AG04450 (cell line): ENCODE data around the gene NEDD4L. TPM values are rescaled to one million over a fixed set of nuclear protein-coding genes. Genes with fewer than 3 reads are reported as not detected.

ENCODE experiments used
- CTCF ChIA-PET: fragments of 300-600, 350-600 bp; formaldehyde crosslinking; extraction: SDS; loops from one replicate; lab custom pipeline; 2022; ENCODE audit warnings: antibody characterized with exemption, inconsistent platforms; lab: Charles Lee
- POLR2A ChIA-PET: fragments of 350-600 bp; formaldehyde crosslinking; extraction: SDS; loops from one replicate; lab custom pipeline; 2021; ENCODE audit warnings: antibody characterized with exemption, inconsistent platforms; lab: Yijun Ruan, JAX
- DNase-seq: peaks from one replicate; pipeline ENCODE4 v3.0.0-alpha.2; 2011; ENCODE audit warnings: low read depth, low spot score
- H3K27ac ChIP-seq: one replicate; pipeline ENCODE4 v1.5.1; 2012; ENCODE audit warnings: low read depth, low read length, control low read depth
- H3K27me3 ChIP-seq: one replicate; pipeline ENCODE4 v1.6.0; 2012; ENCODE audit warnings: low read length; ENCODE audit not compliant: control insufficient read depth, insufficient read depth
- H3K4me3 ChIP-seq: 2 replicates; pipeline ENCODE4 v1.5.1; 2011; ENCODE audit warnings: mild to moderate bottlenecking, low read depth, low read length, control low read depth
- H3K9me3 ChIP-seq: 2 replicates; pipeline ENCODE4 v1.5.1; 2012; ENCODE audit warnings: low read length; ENCODE audit not compliant: control insufficient read depth, insufficient read depth
- polyA plus RNA-seq: library from polyadenylated mRNA; depleted of rRNA; stranded (reverse); fragments of >200 nt; gene quantifications from 2 replicates; pipeline ENCODE4 v1.2.3, GENCODE V29; 2011
- TF ChIP-seq, protein P1 (sequence below): IDR thresholded peaks from 2 replicates; pipeline ENCODE4 v1.5.1; 2011; ENCODE audit warnings: low read depth, low read length, control low read depth, inconsistent platforms

The NEDD4L gene
- polyA plus RNA-seq, 1 experiment = 15.0 TPM

DNA sequence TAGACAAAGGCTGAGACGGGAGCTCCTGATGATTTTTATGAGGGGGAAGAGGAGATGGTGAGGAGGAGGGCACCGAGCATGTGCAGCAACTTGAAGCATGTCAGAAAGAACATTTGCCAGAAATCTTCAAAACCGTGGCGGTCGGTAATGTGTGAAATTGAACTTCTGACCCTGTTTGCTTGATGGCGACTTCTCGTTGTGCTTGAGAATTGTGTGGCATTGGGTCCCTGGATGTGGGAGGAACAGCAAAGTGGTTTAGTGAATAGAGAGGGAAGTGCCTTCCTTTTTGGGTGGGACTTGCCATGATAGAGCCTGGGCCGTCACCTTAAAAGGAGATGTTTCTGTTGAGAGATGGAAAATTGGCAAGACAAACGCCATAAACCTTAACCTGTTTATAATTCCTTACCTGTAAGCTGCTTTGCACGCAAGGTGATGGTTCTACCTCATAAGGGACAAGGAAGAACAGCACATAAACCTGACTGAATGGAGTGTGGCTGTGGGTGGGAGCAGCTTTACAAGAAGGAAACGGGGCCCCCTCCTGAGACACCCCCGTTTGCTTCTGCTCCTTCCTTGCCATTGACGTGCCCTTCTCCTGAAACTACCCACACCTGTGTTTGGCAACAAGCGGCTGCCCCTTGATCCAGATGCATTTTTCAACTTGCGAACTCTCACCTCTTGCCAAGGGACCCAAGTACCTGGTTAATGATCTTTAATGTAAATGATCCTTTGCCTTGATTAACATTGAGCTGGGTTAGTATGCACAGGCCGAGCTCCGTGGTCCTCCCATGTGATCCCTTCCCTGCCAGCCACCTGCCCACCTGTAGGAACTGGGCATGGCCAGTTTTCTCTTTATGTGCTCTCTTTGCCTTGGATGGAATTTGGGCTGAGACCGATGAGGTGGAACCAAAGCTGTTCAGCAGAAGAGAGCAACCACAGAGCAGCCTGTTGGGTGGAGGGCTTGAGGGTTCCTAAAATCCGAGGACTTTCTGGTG, 153.2 kb downstream of the NEDD4L start:
- ChIA-PET CTCF (interaction anchor here (0.7 kb wide), 1 partner anchor 153 kb away, joined by 4 read pairs; the partner anchor contains the start of gene NEDD4L), POLR2A (no interaction called here)
- TF ChIP-seq, protein P1, sequence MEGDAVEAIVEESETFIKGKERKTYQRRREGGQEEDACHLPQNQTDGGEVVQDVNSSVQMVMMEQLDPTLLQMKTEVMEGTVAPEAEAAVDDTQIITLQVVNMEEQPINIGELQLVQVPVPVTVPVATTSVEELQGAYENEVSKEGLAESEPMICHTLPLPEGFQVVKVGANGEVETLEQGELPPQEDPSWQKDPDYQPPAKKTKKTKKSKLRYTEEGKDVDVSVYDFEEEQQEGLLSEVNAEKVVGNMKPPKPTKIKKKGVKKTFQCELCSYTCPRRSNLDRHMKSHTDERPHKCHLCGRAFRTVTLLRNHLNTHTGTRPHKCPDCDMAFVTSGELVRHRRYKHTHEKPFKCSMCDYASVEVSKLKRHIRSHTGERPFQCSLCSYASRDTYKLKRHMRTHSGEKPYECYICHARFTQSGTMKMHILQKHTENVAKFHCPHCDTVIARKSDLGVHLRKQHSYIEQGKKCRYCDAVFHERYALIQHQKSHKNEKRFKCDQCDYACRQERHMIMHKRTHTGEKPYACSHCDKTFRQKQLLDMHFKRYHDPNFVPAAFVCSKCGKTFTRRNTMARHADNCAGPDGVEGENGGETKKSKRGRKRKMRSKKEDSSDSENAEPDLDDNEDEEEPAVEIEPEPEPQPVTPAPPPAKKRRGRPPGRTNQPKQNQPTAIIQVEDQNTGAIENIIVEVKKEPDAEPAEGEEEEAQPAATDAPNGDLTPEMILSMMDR = no peak
- DNase-seq = no peak
- Histone ChIP-seq H3K27me3 (no peaks in the 10 kb centered on the region), H3K9me3 (no peaks in the 10 kb centered on the region; the same call in 1 of the 2 replicates), H3K27ac (no peak overlapping the region), H3K4me3 (no peak overlapping the region)

DNA sequence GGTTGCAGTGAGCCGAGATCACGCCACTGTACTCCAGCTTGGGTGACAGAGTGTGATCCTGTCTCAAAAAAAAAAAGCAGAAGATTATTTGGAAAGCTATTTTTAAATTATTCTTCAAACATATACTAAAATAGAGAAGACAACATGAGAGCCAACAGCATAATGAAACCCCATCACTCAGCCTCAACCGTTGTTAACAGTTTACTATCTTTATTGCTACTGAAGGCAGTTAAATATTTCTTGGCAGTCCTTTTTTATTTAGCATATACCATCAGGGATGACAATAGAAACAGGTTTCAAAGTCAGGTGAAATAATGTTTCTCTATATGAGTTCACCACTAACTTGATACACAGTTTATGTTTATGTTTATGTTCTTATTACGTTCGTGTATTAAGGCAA, 157.2 kb downstream of the NEDD4L start:
- DNase-seq = no peak
- ChIA-PET POLR2A (interaction anchor here (0.6 kb wide), 1 partner anchor 379 kb away, joined by 3 read pairs; no protein-coding TSS in a partner anchor), CTCF (no interaction called here)
- no peaks in the 10 kb centered on the region for H3K9me3 ChIP-seq
- TF ChIP-seq, protein P1 = no peak
- no peak overlapping the region for H3K4me3 ChIP-seq
- no peaks in the 10 kb centered on the region for H3K27me3 ChIP-seq
- no peak overlapping the region for H3K27ac ChIP-seq

DNA sequence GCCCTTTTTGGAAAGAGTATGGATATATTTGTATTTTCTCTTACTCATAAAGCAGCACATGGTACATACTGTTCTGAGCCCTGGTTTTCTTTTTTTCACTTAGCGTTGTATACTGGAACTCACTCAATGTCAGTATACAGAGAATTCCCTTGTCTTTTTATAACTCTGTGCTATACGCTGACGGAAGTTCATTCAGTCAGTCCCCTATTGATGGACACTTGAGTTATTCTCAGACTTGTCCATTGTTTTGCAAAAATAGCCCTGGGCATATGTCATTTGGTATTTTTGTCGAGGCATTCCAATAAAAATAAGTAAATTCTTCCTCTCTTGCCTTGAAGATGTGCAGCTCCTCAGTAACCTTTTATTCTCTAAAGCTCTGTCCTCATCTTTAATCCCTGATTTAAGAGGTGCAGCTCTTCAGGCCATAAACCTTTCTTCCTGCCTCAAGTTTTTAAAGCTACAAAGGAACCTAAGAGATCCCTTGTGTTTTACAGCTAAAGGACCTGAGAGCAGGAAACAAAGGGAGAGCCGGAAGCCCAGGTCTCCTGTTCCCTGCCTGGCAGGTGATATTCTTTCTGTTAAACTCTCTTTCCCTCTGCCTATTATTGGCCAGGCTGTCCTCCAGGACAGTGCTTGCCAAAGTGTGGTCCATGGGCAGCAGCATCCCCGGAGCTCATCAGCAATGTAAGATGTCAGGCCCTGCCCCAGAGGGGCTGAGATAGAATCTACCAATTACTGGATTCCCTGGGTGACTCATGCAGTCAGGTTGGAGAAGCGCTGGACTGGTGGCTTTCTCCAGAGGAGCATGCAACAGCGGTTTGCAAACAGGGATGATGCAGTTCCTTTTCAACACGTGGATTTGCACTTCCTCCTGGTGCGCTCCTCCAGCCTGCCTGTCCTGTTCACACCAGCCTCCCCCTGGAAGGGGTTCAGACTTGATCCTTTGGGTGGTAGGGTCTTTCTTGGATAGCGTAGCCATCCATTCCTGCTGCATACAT, 158.0 kb downstream of the NEDD4L start:
- POLR2A ChIA-PET = no interaction called here
- Histone ChIP-seq H3K9me3 (no peaks in the 10 kb centered on the region), H3K27me3 (no peaks in the 10 kb centered on the region), H3K4me3 (no peak overlapping the region), H3K27ac (no peak overlapping the region)
- DNase-seq = no peak
- TF ChIP-seq, protein P1 = no peak
- CTCF ChIA-PET = interaction anchor here (0.7 kb wide), 1 partner anchor 159 kb away, joined by 3 read pairs; no protein-coding TSS in a partner anchor

DNA sequence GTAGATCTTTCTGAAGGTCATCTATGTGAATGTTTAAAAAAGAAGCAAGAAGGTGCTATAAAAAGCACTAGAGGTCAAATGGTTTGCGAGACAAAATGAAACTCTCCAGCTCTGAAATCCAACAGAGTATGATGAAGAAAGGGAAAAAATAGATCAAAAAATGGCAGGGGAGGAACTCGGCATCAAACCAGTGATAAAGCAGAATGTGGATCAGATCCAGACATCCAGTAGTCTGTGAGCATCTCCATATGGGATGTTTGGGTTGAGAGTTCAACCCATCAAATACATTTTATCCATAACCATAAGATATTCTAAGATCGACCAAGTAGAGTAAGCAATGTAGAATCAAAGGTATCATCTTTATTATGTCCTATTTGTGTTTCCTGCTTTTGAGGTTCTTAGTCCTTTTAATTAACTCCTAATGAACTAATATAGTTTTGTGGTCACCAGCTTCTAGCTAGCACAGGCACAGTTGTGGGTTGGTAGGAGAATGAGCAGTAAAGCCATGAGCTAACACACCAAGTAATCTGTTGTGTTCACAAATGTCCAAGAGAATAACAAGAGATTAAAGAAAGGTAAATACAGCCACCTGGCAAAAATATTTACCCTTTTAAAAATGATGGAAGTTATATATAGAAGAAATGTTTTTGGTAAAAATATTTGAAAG, 160.9 kb downstream of the NEDD4L start:
- DNase-seq = no peak
- Histone ChIP-seq H3K4me3 (no peak overlapping the region), H3K27me3 (no peaks in the 10 kb centered on the region), H3K9me3 (no peaks in the 10 kb centered on the region), H3K27ac (no peak overlapping the region)
- TF ChIP-seq, protein P1 = no peak
- ChIA-PET POLR2A (no interaction called here), CTCF (interaction anchor here (0.7 to 1.4 kb wide), 5 partner anchors 11 to 161 kb away, joined by 3 to 5 read pairs (median 3); partner anchors contain the start of gene NEDD4L)
